Fibroblast of lung (primary cell): Measurements from ENCODE around the gene EDNRB. TPM values are rescaled to one million over a fixed set of nuclear protein-coding genes. Genes with fewer than 3 reads are reported as not detected.

Experiments used
- DNase-seq, 2 donors: peaks; one replicate each; pipeline versions ENCODE4 v3.0.0 to v3.0.0-alpha.2; 2010; ENCODE audit warnings: low read depth in 2 of 2
- H2AFZ ChIP-seq: 2 replicates; pipeline ENCODE4 v1.5.1; 2012; ENCODE audit warnings: low read length, control low read depth, inconsistent platforms
- H3K27ac ChIP-seq: 2 replicates; pipeline ENCODE4 v1.5.1; 2011; ENCODE audit warnings: low read length, control low read depth; ENCODE audit not compliant: insufficient read depth
- H3K27me3 ChIP-seq: 2 replicates; pipeline ENCODE4 v1.5.1; 2011; ENCODE audit warnings: mild to moderate bottlenecking, low read length; ENCODE audit not compliant: control insufficient read depth, insufficient read depth
- H3K36me3 ChIP-seq: 2 replicates; pipeline ENCODE4 v1.5.1; 2011; ENCODE audit warnings: low read length; ENCODE audit not compliant: control insufficient read depth, insufficient read depth
- H3K4me1 ChIP-seq: 2 replicates; pipeline ENCODE4 v1.5.1; 2011; ENCODE audit warnings: low read length; ENCODE audit not compliant: control insufficient read depth, insufficient read depth; ENCODE audit errors: extremely low read depth
- H3K4me2 ChIP-seq: 2 replicates; pipeline ENCODE4 v1.5.1; 2011; ENCODE audit warnings: low read length, control low read depth; ENCODE audit not compliant: insufficient read depth; ENCODE audit errors: extremely low read depth
- H3K4me3 ChIP-seq, 4 experiments: fragments of 200-600 bp in 1 of 4; sonication (generic) in 1 of 4; replicated peaks in 1 of 4; 2 replicates each; pipeline ENCODE4 v1.5.1; 2011 to 2016; ENCODE audit warnings: low read length in 4 of 4, low read depth in 3 of 4, mild to moderate bottlenecking in 3 of 4, control low read depth in 2 of 4, inconsistent platforms in 1 of 4, mixed read lengths in 1 of 4; ENCODE audit not compliant: insufficient read depth in 1 of 4; ENCODE audit errors: control extremely low read depth in 1 of 4
- H3K79me2 ChIP-seq: 2 replicates; pipeline ENCODE4 v1.5.1; 2012; ENCODE audit warnings: mild to moderate bottlenecking, low read length, inconsistent platforms; ENCODE audit not compliant: control insufficient read depth, insufficient read depth
- H3K9ac ChIP-seq: 2 replicates; pipeline ENCODE4 v1.5.1; 2011; ENCODE audit warnings: mild to moderate bottlenecking, low read length, control low read depth; ENCODE audit not compliant: insufficient read depth
- H3K9me3 ChIP-seq: 2 replicates; pipeline ENCODE4 v1.5.1; 2012; ENCODE audit warnings: low read depth, low read length; ENCODE audit not compliant: control insufficient read depth, insufficient read depth
- H4K20me1 ChIP-seq: 2 replicates; pipeline ENCODE4 v1.5.1; 2011; ENCODE audit warnings: low read length; ENCODE audit not compliant: control insufficient read depth, insufficient read depth; ENCODE audit errors: extremely low read depth
- CTCF ChIP-seq, 2 donors: IDR thresholded peaks in 1 of 2; conservative IDR thresholded peaks in 1 of 2; 1 replicate in 1 of 2; 2 replicates in 1 of 2; pipeline ENCODE4 v1.5.1; 2011 to 2012; ENCODE audit warnings: low read length in 2 of 2, control low read depth in 1 of 2, inconsistent platforms in 1 of 2, low read depth in 1 of 2, mild to moderate bottlenecking in 1 of 2
- EZH2 ChIP-seq: IDR thresholded peaks from 2 replicates; pipeline ENCODE4 v1.5.1; 2012; ENCODE audit warnings: low read length, control low read depth, mild to moderate bottlenecking; ENCODE audit errors: missing control alignments
- polyA plus RNA-seq, 2 donors: library from polyadenylated mRNA; depleted of rRNA in 1 of 2; stranded (reverse) in 1 of 2; unstranded in 1 of 2; fragments of >200 nt; gene quantifications; 2 replicates each; pipeline ENCODE4 v1.2.1, GENCODE V29; 2011 to 2012; ENCODE audit warnings: missing spikeins in 1 of 2
- total RNA-seq: library from RNA; depleted of rRNA; stranded (reverse); fragments of >200 nt; gene quantifications from 2 replicates; pipeline ENCODE4 v1.2.1, GENCODE V29; 2014

EDNRB gene
- total and polyA plus RNA-seq, 2 donors (not counting 1 experiment from before 2014, with no cell fraction given): 0.99 to 1.1 TPM

GRCh38 chr13:77866971-77867370, 51.7 kb downstream of the EDNRB start:
- no peak overlapping the region for H2AFZ ChIP-seq
- no peak overlapping the region for H3K9ac ChIP-seq
- no peaks in the 10 kb centered on the region for H3K9me3 ChIP-seq
- H4K20me1 ChIP-seq: no peaks in the 10 kb centered on the region
- DNase-seq: no peak
- no peaks in the 10 kb centered on the region for H3K27me3 ChIP-seq
- no peaks in the 10 kb centered on the region for H3K36me3 ChIP-seq
- H3K4me2 ChIP-seq: no peak overlapping the region
- no peaks in the 10 kb centered on the region for H3K79me2 ChIP-seq
- no peaks in the 10 kb centered on the region for H3K4me1 ChIP-seq
- no peak for TF ChIP-seq EZH2
- TF ChIP-seq CTCF (conservative IDR thresholded peaks at IDR 0.05 in 1 of 2, IDR thresholded peaks at IDR 0.05 in 1 of 2; ENCODE audit: low read depth in 1 of 2, low read length in 2 of 2): no peak
- no peak overlapping the region for H3K27ac ChIP-seq
- H3K4me3 ChIP-seq: no peak overlapping the region

- Histone ChIP-seq H3K36me3 (no peaks in the 10 kb centered on the region), H3K4me1 (peaks cover 3% of the 10 kb centered on the region), H3K27me3 (no peaks in the 10 kb centered on the region), H3K27ac (no peak overlapping the region), H3K4me3 (no peak overlapping the region), H2AFZ (no peak overlapping the region), H3K79me2 (no peaks in the 10 kb centered on the region), H3K9me3 (no peaks in the 10 kb centered on the region), H3K4me2 (no peak overlapping the region), H4K20me1 (no peaks in the 10 kb centered on the region), H3K9ac (no peak overlapping the region)
- no peak for DNase-seq
- TF ChIP-seq EZH2 (no peak), CTCF (conservative IDR thresholded peaks at IDR 0.05 in 1 of 2, IDR thresholded peaks at IDR 0.05 in 1 of 2; ENCODE audit: low read depth in 1 of 2, low read length in 2 of 2) (no peak)
Measured at GRCh38 chr13:77865622-77866021, 53.0 kb downstream of the EDNRB start.

- Histone ChIP-seq H4K20me1 (no peaks in the 10 kb centered on the region), H3K79me2 (no peaks in the 10 kb centered on the region), H3K36me3 (no peaks in the 10 kb centered on the region), H3K27me3 (no peaks in the 10 kb centered on the region), H3K4me3 (no peak overlapping the region), H3K4me2 (no peak overlapping the region), H3K4me1 (peaks cover 3% of the 10 kb centered on the region), H3K9me3 (no peaks in the 10 kb centered on the region), H3K27ac (no peak overlapping the region), H2AFZ (no peak overlapping the region), H3K9ac (no peak overlapping the region)
- TF ChIP-seq EZH2 (no peak), CTCF (conservative IDR thresholded peaks at IDR 0.05 in 1 of 2, IDR thresholded peaks at IDR 0.05 in 1 of 2; ENCODE audit: low read depth in 1 of 2, low read length in 2 of 2) (no peak)
- DNase-seq: no peak
Measured at GRCh38 chr13:77863144-77863543, 55.5 kb downstream of the EDNRB start.
